ENCODE data around the gene WDR33. TPM values are rescaled to one million over a fixed set of nuclear protein-coding genes. Genes with fewer than 3 reads are reported as not detected.

The WDR33 gene
- total RNA-seq, 2 experiments from 2014 or later, result 70.7 to 96.6 TPM

DNA sequence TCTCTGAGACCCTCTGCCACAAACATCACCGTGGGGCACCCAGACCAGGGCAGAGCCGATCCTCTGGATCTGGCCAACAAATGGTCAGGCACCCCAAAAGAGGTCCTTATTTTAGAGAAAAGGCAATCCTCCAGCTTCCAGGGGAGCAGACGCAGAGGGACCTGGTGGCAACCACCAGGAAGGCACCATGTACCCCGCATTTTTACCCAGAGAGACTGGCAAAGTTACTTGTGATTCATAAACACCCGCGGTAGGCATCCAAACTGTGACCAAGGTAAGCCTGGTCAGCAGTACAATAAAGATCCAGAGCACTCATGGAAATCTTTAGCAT lies 146.1 kb downstream of the WDR33 start:
- no peak for DNase-seq (ENCODE audit: low spot score)
- Histone ChIP-seq H3K79me2 (ENCODE audit: insufficient read depth, low read depth, low read length) (no peaks in the 10 kb centered on the region), H3K9me3 (ENCODE audit: low read length) (no peaks in the 10 kb centered on the region; the same call in 1 of the 2 replicates), H3K36me3 (ENCODE audit: insufficient read depth, low read length) (no peaks in the 10 kb centered on the region), H2AFZ (ENCODE audit: low read length) (no peak overlapping the region), H3K27ac (ENCODE audit: low read depth, low read length, poor library complexity, severe bottlenecking) (no peak overlapping the region), H3K9me2 (ENCODE audit: insufficient read depth, low read length) (no peaks in the 10 kb centered on the region), H3K4me2 (ENCODE audit: low read length) (no peak overlapping the region), H3K4me1 (ENCODE audit: insufficient read depth, low read length, poor library complexity, severe bottlenecking) (no peaks in the 10 kb centered on the region), H4K20me1 (ENCODE audit: insufficient read depth, low read length) (no peaks in the 10 kb centered on the region), H3K4me3 (ENCODE audit: low read depth, low read length, poor library complexity, severe bottlenecking) (no peak overlapping the region)
- intact Hi-C loops (cut with micrococcal nuclease; ENCODE audit: unreplicated experiment), result no loop called here
- CTCF ChIA-PET (ENCODE audit: unreplicated experiment), result no interaction called here
- POLR2A ChIA-PET, result no interaction called here
- TF ChIP-seq, protein P1, sequence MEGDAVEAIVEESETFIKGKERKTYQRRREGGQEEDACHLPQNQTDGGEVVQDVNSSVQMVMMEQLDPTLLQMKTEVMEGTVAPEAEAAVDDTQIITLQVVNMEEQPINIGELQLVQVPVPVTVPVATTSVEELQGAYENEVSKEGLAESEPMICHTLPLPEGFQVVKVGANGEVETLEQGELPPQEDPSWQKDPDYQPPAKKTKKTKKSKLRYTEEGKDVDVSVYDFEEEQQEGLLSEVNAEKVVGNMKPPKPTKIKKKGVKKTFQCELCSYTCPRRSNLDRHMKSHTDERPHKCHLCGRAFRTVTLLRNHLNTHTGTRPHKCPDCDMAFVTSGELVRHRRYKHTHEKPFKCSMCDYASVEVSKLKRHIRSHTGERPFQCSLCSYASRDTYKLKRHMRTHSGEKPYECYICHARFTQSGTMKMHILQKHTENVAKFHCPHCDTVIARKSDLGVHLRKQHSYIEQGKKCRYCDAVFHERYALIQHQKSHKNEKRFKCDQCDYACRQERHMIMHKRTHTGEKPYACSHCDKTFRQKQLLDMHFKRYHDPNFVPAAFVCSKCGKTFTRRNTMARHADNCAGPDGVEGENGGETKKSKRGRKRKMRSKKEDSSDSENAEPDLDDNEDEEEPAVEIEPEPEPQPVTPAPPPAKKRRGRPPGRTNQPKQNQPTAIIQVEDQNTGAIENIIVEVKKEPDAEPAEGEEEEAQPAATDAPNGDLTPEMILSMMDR (conservative IDR thresholded peaks at IDR 0.05; ENCODE audit: low read length), result no peak
- no peak for TF ChIP-seq EZH2phosphoT487 (IDR thresholded peaks at IDR 0.05; ENCODE audit: borderline replicate concordance, low read depth, low read length)
- no TSS peak for BruUV-seq (replicated peaks)

DNA sequence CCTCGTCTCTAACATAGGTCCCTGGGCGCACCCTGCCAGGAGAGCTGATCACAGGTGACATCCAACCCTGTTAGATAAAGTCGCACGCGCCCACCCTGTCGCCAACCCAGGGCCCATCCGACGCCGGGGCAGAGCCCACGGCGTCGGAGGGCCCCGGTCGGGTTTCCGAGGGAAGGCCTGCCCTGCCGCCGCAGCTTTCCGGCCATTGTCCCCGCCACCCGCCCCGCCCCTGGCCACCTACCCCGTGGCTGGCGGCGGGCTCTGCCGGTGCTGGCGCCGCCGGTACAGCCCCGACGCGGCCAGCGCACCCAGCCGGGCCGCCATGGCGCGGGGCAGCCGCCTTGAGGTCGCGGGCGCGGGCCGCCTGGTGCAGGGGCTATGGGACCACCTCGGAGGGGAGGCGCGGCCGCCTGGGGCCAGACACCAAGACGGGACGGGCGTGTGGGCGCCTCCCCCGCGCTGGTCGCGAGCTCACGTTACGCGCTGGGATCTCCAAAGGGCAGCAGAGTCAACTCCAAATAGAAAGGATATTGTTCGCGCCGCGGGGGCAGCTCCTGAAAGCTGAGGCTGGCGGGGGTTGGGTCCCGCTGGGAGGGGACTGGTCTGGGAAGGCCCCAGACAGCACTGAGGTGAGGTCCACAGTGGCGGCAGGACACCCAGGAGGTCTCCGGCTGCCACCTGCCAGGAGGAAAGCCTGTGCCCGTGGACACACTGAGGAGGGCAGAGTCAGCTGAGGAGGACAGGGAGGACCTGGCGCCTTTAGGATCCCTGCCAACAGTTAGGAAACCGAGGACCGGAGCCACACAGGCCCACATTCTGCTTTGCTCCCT lies 146.7 kb downstream of the WDR33 start:
- no peak overlapping the region for H3K4me2 ChIP-seq (ENCODE audit: low read length)
- H3K27ac ChIP-seq (ENCODE audit: low read depth, low read length, poor library complexity, severe bottlenecking), result no peak overlapping the region
- TF ChIP-seq, protein P1 (conservative IDR thresholded peaks at IDR 0.05; ENCODE audit: low read length), result no peak
- TF ChIP-seq EZH2phosphoT487 (IDR thresholded peaks at IDR 0.05; ENCODE audit: borderline replicate concordance, low read depth, low read length), result no peak
- H3K9me3 ChIP-seq (ENCODE audit: low read length), result no peaks in the 10 kb centered on the region; the same call in 1 of the 2 replicates
- intact Hi-C loops (cut with micrococcal nuclease; ENCODE audit: unreplicated experiment), result no loop called here
- ChIA-PET CTCF (ENCODE audit: unreplicated experiment) (no interaction called here), POLR2A (interaction anchor here (0.5 kb wide), 1 partner anchor 16 kb away, joined by 3 read pairs; no protein-coding TSS in a partner anchor)
- H3K36me3 ChIP-seq (ENCODE audit: insufficient read depth, low read length), result no peaks in the 10 kb centered on the region
- H4K20me1 ChIP-seq (ENCODE audit: insufficient read depth, low read length), result no peaks in the 10 kb centered on the region
- H3K4me1 ChIP-seq (ENCODE audit: insufficient read depth, low read length, poor library complexity, severe bottlenecking), result no peaks in the 10 kb centered on the region
- no peaks in the 10 kb centered on the region for H3K79me2 ChIP-seq (ENCODE audit: insufficient read depth, low read depth, low read length)
- no peak overlapping the region for H2AFZ ChIP-seq (ENCODE audit: low read length)
- no peak for DNase-seq (ENCODE audit: low spot score)
- BruUV-seq (replicated peaks), result no TSS peak
- no peaks in the 10 kb centered on the region for H3K9me2 ChIP-seq (ENCODE audit: insufficient read depth, low read length)
- H3K4me3 ChIP-seq (ENCODE audit: low read depth, low read length, poor library complexity, severe bottlenecking), result no peak overlapping the region

- Histone ChIP-seq H3K36me3 (ENCODE audit: insufficient read depth, low read length) (no peaks in the 10 kb centered on the region), H2AFZ (ENCODE audit: low read length) (no peak overlapping the region), H3K9me3 (ENCODE audit: low read length) (no peaks in the 10 kb centered on the region; the same call in 1 of the 2 replicates), H4K20me1 (ENCODE audit: insufficient read depth, low read length) (no peaks in the 10 kb centered on the region), H3K9me2 (ENCODE audit: insufficient read depth, low read length) (no peaks in the 10 kb centered on the region), H3K79me2 (ENCODE audit: insufficient read depth, low read depth, low read length) (no peaks in the 10 kb centered on the region), H3K4me2 (ENCODE audit: low read length) (no peak overlapping the region), H3K4me3 (ENCODE audit: low read depth, low read length, poor library complexity, severe bottlenecking) (no peak overlapping the region), H3K27ac (ENCODE audit: low read depth, low read length, poor library complexity, severe bottlenecking) (no peak overlapping the region), H3K4me1 (ENCODE audit: insufficient read depth, low read length, poor library complexity, severe bottlenecking) (no peaks in the 10 kb centered on the region)
- BruUV-seq (replicated peaks), result no TSS peak
- CTCF ChIA-PET (ENCODE audit: unreplicated experiment), result no interaction called here
- DNase-seq (ENCODE audit: low spot score), result no peak
- TF ChIP-seq EZH2phosphoT487 (IDR thresholded peaks at IDR 0.05; ENCODE audit: borderline replicate concordance, low read depth, low read length), result no peak
- TF ChIP-seq, protein P1 (conservative IDR thresholded peaks at IDR 0.05; ENCODE audit: low read length), result no peak
- POLR2A ChIA-PET, result interaction anchor here (0.5 kb wide), 1 partner anchor 16 kb away, joined by 3 read pairs; no protein-coding TSS in a partner anchor
- intact Hi-C loops (cut with micrococcal nuclease; ENCODE audit: unreplicated experiment), result no loop called here
Observed at GRCh38 chr2:127663566-127664064, 147.4 kb downstream of the WDR33 start.

Measured in OCI-LY7 (cell line).